ENCODE measurements around the gene CARMIL1. TPM values are rescaled to one million over a fixed set of nuclear protein-coding genes. Genes with fewer than 3 reads are reported as not detected.

Gene CARMIL1
- polyA plus RNA-seq, 1 of the 3 experiments (the other 2 are of a cell fraction), result 1.7 TPM

DNA sequence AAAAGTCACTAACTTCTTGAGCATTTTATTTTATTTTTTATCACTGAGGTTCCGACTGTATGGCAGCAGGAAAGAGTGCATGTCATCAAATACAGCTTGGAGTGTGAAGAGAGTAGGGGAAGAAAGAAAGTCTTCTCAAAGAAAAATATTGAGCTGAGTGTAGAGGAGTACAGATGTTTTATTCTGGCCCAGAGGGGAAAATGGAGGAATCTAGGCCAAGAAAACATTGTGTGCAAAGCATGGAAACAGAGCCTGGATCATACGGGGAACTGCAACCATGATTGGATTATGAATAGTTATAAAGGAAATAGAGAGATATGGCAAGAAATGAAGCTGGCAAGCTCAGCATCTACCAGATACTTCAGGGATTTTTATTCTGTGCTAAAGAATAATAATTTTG lies 268.6 kb downstream of the CARMIL1 start:
- H3K9me3 ChIP-seq, result no peaks in the 10 kb centered on the region
- CTCF ChIA-PET, result interaction anchor here (1.4 to 2.5 kb wide), 2 partner anchors 9 to 325 kb away, joined by 3 to 16 read pairs; no protein-coding TSS in a partner anchor
- no peak overlapping the region for H3K9ac ChIP-seq
- no peaks in the 10 kb centered on the region for H3K27me3 ChIP-seq (ENCODE audit: insufficient read depth)
- WGBS (ENCODE audit: low lambda C conversion rate), result 52% methylated on average over 2 of the region's 2 CpGs
- DNase-seq, result no peak
- POLR2A ChIA-PET, result no interaction called here
- H3K9me2 ChIP-seq, result no peaks in the 10 kb centered on the region
- no peaks in the 10 kb centered on the region for H3F3A ChIP-seq (replicated peaks; ENCODE audit: insufficient read depth)
- no peaks in the 10 kb centered on the region for H3K79me2 ChIP-seq (ENCODE audit: insufficient read depth)
- H4K20me1 ChIP-seq (ENCODE audit: insufficient read depth), result no peaks in the 10 kb centered on the region
- TF ChIP-seq GABPA (IDR thresholded peaks at IDR 0.05; ENCODE audit: low read depth) (no peak), EP300 (IDR thresholded peaks at IDR 0.05; ENCODE audit: borderline replicate concordance in 1 of 2, low read depth in 1 of 2, low read length in 1 of 2) (no peak), EZH2phosphoT487 (IDR thresholded peaks at IDR 0.05; ENCODE audit: borderline replicate concordance, low read depth) (no peak)
- TF ChIP-seq, protein P1, sequence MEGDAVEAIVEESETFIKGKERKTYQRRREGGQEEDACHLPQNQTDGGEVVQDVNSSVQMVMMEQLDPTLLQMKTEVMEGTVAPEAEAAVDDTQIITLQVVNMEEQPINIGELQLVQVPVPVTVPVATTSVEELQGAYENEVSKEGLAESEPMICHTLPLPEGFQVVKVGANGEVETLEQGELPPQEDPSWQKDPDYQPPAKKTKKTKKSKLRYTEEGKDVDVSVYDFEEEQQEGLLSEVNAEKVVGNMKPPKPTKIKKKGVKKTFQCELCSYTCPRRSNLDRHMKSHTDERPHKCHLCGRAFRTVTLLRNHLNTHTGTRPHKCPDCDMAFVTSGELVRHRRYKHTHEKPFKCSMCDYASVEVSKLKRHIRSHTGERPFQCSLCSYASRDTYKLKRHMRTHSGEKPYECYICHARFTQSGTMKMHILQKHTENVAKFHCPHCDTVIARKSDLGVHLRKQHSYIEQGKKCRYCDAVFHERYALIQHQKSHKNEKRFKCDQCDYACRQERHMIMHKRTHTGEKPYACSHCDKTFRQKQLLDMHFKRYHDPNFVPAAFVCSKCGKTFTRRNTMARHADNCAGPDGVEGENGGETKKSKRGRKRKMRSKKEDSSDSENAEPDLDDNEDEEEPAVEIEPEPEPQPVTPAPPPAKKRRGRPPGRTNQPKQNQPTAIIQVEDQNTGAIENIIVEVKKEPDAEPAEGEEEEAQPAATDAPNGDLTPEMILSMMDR (IDR thresholded peaks at IDR 0.05), result no peak
- TF ChIP-seq, protein P2, sequence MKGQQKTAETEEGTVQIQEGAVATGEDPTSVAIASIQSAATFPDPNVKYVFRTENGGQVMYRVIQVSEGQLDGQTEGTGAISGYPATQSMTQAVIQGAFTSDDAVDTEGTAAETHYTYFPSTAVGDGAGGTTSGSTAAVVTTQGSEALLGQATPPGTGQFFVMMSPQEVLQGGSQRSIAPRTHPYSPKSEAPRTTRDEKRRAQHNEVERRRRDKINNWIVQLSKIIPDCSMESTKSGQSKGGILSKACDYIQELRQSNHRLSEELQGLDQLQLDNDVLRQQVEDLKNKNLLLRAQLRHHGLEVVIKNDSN (IDR thresholded peaks at IDR 0.05; ENCODE audit: borderline replicate concordance, low read depth), result no peak
- H3K4me1 ChIP-seq (ENCODE audit: control insufficient read depth in 1 of 2, insufficient read depth in 2 of 2, low read depth in 1 of 2, low read length in 1 of 2), result no peaks in the 10 kb centered on the region; a peak in 2 of 4 replicates
- no peak overlapping the region for H2AFZ ChIP-seq (ENCODE audit: low read depth)
- H3K36me3 ChIP-seq (replicated peaks in 1 of 2; ENCODE audit: control insufficient read depth in 1 of 2, insufficient read depth in 2 of 2, low read length in 1 of 2), result no peaks in the 10 kb centered on the region
- no peak overlapping the region for H3K4me2 ChIP-seq
- no peak overlapping the region for H3K4me3 ChIP-seq (ENCODE audit: low read depth in 2 of 2, low read length in 1 of 2)
- no peak overlapping the region for H3K27ac ChIP-seq (ENCODE audit: low read depth in 2 of 2, low read length in 1 of 2)

DNA sequence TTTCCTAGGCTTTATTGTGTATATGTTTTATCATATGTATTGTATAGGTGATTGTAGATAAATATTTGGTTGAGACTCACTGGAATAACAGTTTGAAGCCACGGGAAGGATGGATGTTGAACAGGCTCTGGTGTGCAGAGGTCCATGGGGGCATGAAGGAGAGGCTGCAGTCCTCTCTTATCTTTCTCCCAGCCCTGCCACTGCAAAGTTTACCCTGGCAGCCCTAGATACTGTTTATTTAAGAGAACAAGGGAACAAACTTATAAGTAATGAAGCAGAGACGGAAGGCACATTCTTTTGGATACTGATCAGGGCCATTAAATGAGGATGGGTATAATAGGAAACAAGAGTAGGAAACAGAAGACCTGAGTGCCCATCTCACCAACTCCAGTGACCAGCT lies 269.3 kb downstream of the CARMIL1 start:
- WGBS (ENCODE audit: low lambda C conversion rate), result 86% methylated on average over 2 of the region's 2 CpGs

More for the DNA sequence above, 269.3 kb downstream of the CARMIL1 start:
- TF ChIP-seq NFIC (IDR thresholded peaks at IDR 0.05; ENCODE audit: borderline replicate concordance), result no peak
- TF ChIP-seq, protein P3, sequence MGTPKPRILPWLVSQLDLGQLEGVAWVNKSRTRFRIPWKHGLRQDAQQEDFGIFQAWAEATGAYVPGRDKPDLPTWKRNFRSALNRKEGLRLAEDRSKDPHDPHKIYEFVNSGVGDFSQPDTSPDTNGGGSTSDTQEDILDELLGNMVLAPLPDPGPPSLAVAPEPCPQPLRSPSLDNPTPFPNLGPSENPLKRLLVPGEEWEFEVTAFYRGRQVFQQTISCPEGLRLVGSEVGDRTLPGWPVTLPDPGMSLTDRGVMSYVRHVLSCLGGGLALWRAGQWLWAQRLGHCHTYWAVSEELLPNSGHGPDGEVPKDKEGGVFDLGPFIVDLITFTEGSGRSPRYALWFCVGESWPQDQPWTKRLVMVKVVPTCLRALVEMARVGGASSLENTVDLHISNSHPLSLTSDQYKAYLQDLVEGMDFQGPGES (IDR thresholded peaks at IDR 0.05; ENCODE audit: low read depth, low read length), result no peak
- ChIA-PET POLR2A (no interaction called here), CTCF (no interaction called here)
- H3K4me2 ChIP-seq, result no peak overlapping the region
- no peak overlapping the region for H3K27ac ChIP-seq (ENCODE audit: low read depth in 2 of 2, low read length in 1 of 2)
- H3K9me2 ChIP-seq, result no peaks in the 10 kb centered on the region
- no peaks in the 10 kb centered on the region for H3K36me3 ChIP-seq (replicated peaks in 1 of 2; ENCODE audit: control insufficient read depth in 1 of 2, insufficient read depth in 2 of 2, low read length in 1 of 2)
- no peaks in the 10 kb centered on the region for H3F3A ChIP-seq (replicated peaks; ENCODE audit: insufficient read depth)
- H3K27me3 ChIP-seq (ENCODE audit: insufficient read depth), result no peaks in the 10 kb centered on the region
- no peak overlapping the region for H3K9ac ChIP-seq
- H3K79me2 ChIP-seq (ENCODE audit: insufficient read depth), result no peaks in the 10 kb centered on the region
- no peak overlapping the region for H3K4me3 ChIP-seq (ENCODE audit: low read depth in 2 of 2, low read length in 1 of 2)
- no peaks in the 10 kb centered on the region; a peak in 2 of 4 replicates for H3K4me1 ChIP-seq (ENCODE audit: control insufficient read depth in 1 of 2, insufficient read depth in 2 of 2, low read depth in 1 of 2, low read length in 1 of 2)
- H4K20me1 ChIP-seq (ENCODE audit: insufficient read depth), result no peaks in the 10 kb centered on the region
- no peak for DNase-seq
- H3K9me3 ChIP-seq, result no peaks in the 10 kb centered on the region
- no peak overlapping the region for H2AFZ ChIP-seq (ENCODE audit: low read depth)
